IMR-90 (cell line): Measurements from ENCODE around the gene HSPB6. TPM values are rescaled to one million over a fixed set of nuclear protein-coding genes. Genes with fewer than 3 reads are reported as not detected.

Experiments
- ATAC-seq: fragments of 200-7000 bp; cut with Tn5 transposase; 2 replicates; pipeline ENCODE4 v1.9.1; 2020; ENCODE audit warnings: low read depth, mild to moderate bottlenecking, moderate library complexity
- BruUV-seq: library from RNA; stranded (reverse); fragments of 400-500 nt; replicated peaks from 2 replicates; lab custom pipeline; 2021; lab: Mats Ljungman, UMichigan
- CTCF ChIA-PET: fragments of 300-600 bp; formaldehyde crosslinking; extraction: SDS; loops from one replicate; lab custom pipeline; 2021; ENCODE audit warnings: antibody characterized with exemption; lab: Yijun Ruan, JAX
- POLR2A ChIA-PET: fragments of 300-600 bp; sonication (Branson Sonifier 250); formaldehyde crosslinking; loops from one replicate; lab custom pipeline; 2022; ENCODE audit warnings: antibody characterized with exemption; ENCODE audit not compliant: unreplicated experiment; lab: Charles Lee
- DNase-seq: peaks from one replicate; pipeline ENCODE4 v3.0.0; 2013
- H2AFZ ChIP-seq: replicated peaks from 2 replicates; pipeline ENCODE3; 2013; ENCODE audit warnings: low read length, mild to moderate bottlenecking; ENCODE audit not compliant: poor library complexity
- H2AK5ac ChIP-seq: 2 replicates; pipeline ENCODE4 v1.6.1; 2013; ENCODE audit warnings: low read depth, low read length, inconsistent platforms
- H2AK9ac ChIP-seq: replicated peaks from 2 replicates; pipeline ENCODE3; 2013; ENCODE audit warnings: mild to moderate bottlenecking, low read depth, low read length, moderate library complexity; ENCODE audit not compliant: poor library complexity
- H2BK120ac ChIP-seq: 2 replicates; pipeline ENCODE4 v1.6.1; 2013; ENCODE audit warnings: low read depth, low read length, inconsistent platforms
- H2BK15ac ChIP-seq: 3 replicates; pipeline ENCODE4 v1.6.1; 2013; ENCODE audit warnings: low read depth, low read length, inconsistent platforms
- H2BK20ac ChIP-seq: 2 replicates; pipeline ENCODE4 v1.6.1; 2013; ENCODE audit warnings: low read depth, mild to moderate bottlenecking, inconsistent platforms, low read length, moderate library complexity
- H2BK5ac ChIP-seq: 2 replicates; pipeline ENCODE4 v1.6.1; 2013; ENCODE audit warnings: mild to moderate bottlenecking, low read depth, low read length, inconsistent platforms; ENCODE audit not compliant: poor library complexity, severe bottlenecking
- H3K14ac ChIP-seq: replicated peaks from 2 replicates; pipeline ENCODE4 v1.6.1; 2013; ENCODE audit warnings: low read depth, low read length, inconsistent platforms
- H3K18ac ChIP-seq: 2 replicates; pipeline ENCODE4 v1.6.1; 2013; ENCODE audit warnings: low read depth, low read length, control low read depth
- H3K23ac ChIP-seq: 2 replicates; pipeline ENCODE4 v1.6.1; 2013; ENCODE audit warnings: low read depth, low read length, inconsistent platforms
- H3K27ac ChIP-seq: 2 replicates; pipeline ENCODE4 v1.5.1; 2013; ENCODE audit warnings: mild to moderate bottlenecking, control low read depth, low read length; ENCODE audit not compliant: insufficient read depth
- H3K27me3 ChIP-seq: 2 replicates; pipeline ENCODE4 v1.6.1; 2013; ENCODE audit warnings: low read length; ENCODE audit not compliant: control insufficient read depth, insufficient read depth
- H3K36me3 ChIP-seq: 2 replicates; pipeline ENCODE4 v1.6.1; 2013; ENCODE audit warnings: low read length, mixed read lengths; ENCODE audit not compliant: control insufficient read depth, insufficient read depth
- H3K4ac ChIP-seq: 2 replicates; pipeline ENCODE4 v1.6.1; 2013; ENCODE audit warnings: low read depth, low read length, inconsistent platforms
- H3K4me1 ChIP-seq: 2 replicates; pipeline ENCODE4 v1.6.1; 2013; ENCODE audit warnings: low read length, mixed read lengths; ENCODE audit not compliant: control insufficient read depth, insufficient read depth
- H3K4me2 ChIP-seq: 2 replicates; pipeline ENCODE4 v1.6.1; 2013; ENCODE audit warnings: low read depth, mild to moderate bottlenecking, control low read depth, low read length, moderate library complexity
- H3K4me3 ChIP-seq: 2 replicates; pipeline ENCODE4 v1.5.1; 2013; ENCODE audit warnings: low read depth, mild to moderate bottlenecking, control low read depth, low read length, moderate library complexity; ENCODE audit not compliant: insufficient read depth
- H3K56ac ChIP-seq: 2 replicates; pipeline ENCODE4 v1.6.1; 2013; ENCODE audit warnings: low read length, inconsistent platforms; ENCODE audit not compliant: insufficient read depth; ENCODE audit errors: extremely low read depth
- H3K79me1 ChIP-seq, 2 experiments: 2 replicates each; pipeline ENCODE4 v1.6.1; 2013; ENCODE audit warnings: low read length in 2 of 2, inconsistent platforms in 1 of 2, low read depth in 1 of 2
- H3K9ac ChIP-seq: 2 replicates; pipeline ENCODE4 v1.6.1; 2013; ENCODE audit warnings: low read depth, low read length, control low read depth
- H3K9me1 ChIP-seq: 2 replicates; pipeline ENCODE4 v1.6.1; 2013; ENCODE audit warnings: low read length, inconsistent platforms; ENCODE audit not compliant: insufficient read depth
- H3K9me3 ChIP-seq: 2 replicates; pipeline ENCODE4 v1.6.1; 2013; ENCODE audit warnings: low read length; ENCODE audit not compliant: control insufficient read depth, insufficient read depth
- H4K20me1 ChIP-seq: 2 replicates; pipeline ENCODE4 v1.6.1; 2013; ENCODE audit warnings: low read length, inconsistent platforms; ENCODE audit not compliant: insufficient read depth
- H4K5ac ChIP-seq: 2 replicates; pipeline ENCODE4 v1.6.1; 2013; ENCODE audit warnings: mild to moderate bottlenecking, low read depth, low read length, control low read depth
- H4K8ac ChIP-seq, 2 experiments: 2 replicates each; pipeline ENCODE4 v1.6.1; 2013; ENCODE audit warnings: low read depth in 2 of 2, low read length in 2 of 2, control low read depth in 1 of 2, inconsistent platforms in 1 of 2
- H4K91ac ChIP-seq: 2 replicates; pipeline ENCODE4 v1.6.1; 2013; ENCODE audit warnings: low read depth, low read length, inconsistent platforms; ENCODE audit not compliant: insufficient read depth
- BHLHE40 ChIP-seq: fragments of 150-350 bp; IDR thresholded peaks from 2 replicates; pipeline ENCODE4 v1.6.1; 2016; ENCODE audit warnings: mild to moderate bottlenecking, low read depth, low read length
- CEBPB ChIP-seq: IDR thresholded peaks from 2 replicates; pipeline ENCODE4 v1.6.1; 2012; ENCODE audit warnings: low read depth, low read length, improper control_type of control experiment
- CTCF ChIP-seq: conservative IDR thresholded peaks from 2 replicates; pipeline ENCODE4 v1.5.1; 2012; ENCODE audit warnings: mild to moderate bottlenecking, low read depth, low read length, improper control_type of control experiment
- ELK1 ChIP-seq: fragments of 150-350 bp; IDR thresholded peaks from 2 replicates; pipeline ENCODE4 v1.6.1; 2016; ENCODE audit warnings: low read depth, mild to moderate bottlenecking, low read length, moderate library complexity, borderline replicate concordance
- FOS ChIP-seq: fragments of 150-350 bp; IDR thresholded peaks from 2 replicates; pipeline ENCODE4 v1.6.1; 2016; ENCODE audit warnings: low read depth, low read length
- MAFK ChIP-seq: IDR thresholded peaks from 2 replicates; pipeline ENCODE4 v1.6.1; 2012; ENCODE audit warnings: low read depth, low read length, improper control_type of control experiment
- MAZ ChIP-seq: IDR thresholded peaks from 2 replicates; pipeline ENCODE4 v1.6.1; 2012; ENCODE audit warnings: low read depth, mild to moderate bottlenecking, low read length, improper control_type of control experiment, moderate library complexity, borderline replicate concordance
- MXI1 ChIP-seq: IDR thresholded peaks from 2 replicates; pipeline ENCODE4 v1.6.1; 2012; ENCODE audit warnings: low read depth, mild to moderate bottlenecking, low read length, moderate library complexity, borderline replicate concordance
- NFE2L2 ChIP-seq: fragments of 150-350 bp; IDR thresholded peaks from 2 replicates; pipeline ENCODE4 v1.6.1; 2016; ENCODE audit warnings: low read depth, mild to moderate bottlenecking, low read length
- POLR2A ChIP-seq: IDR thresholded peaks from 2 replicates; pipeline ENCODE4 v1.6.1; 2012; ENCODE audit warnings: mild to moderate bottlenecking, low read depth, low read length
- RAD21 ChIP-seq: IDR thresholded peaks from 2 replicates; pipeline ENCODE4 v1.6.1; 2012; ENCODE audit warnings: low read length, improper control_type of control experiment
- RCOR1 ChIP-seq: IDR thresholded peaks from 2 replicates; pipeline ENCODE4 v1.6.1; 2012; ENCODE audit warnings: mild to moderate bottlenecking, low read length, improper control_type of control experiment; ENCODE audit not compliant: insufficient replicate concordance
- SMC3 ChIP-seq: fragments of 150-350 bp; IDR thresholded peaks from 2 replicates; pipeline ENCODE4 v1.6.1; 2016; ENCODE audit warnings: low read depth, mild to moderate bottlenecking, antibody characterized with exemption, low read length, moderate library complexity
- USF2 ChIP-seq: fragments of 150-350 bp; IDR thresholded peaks from 2 replicates; pipeline ENCODE4 v1.6.1; 2017; ENCODE audit warnings: mild to moderate bottlenecking, antibody characterized with exemption, low read length, low read depth
- WGBS, 2 experiments: methylation state at CpG; one replicate each; pipeline versions ENCODE4 v1.1.5 to v1.1.7; 2013; ENCODE audit warnings: missing lambda C conversion rate in 2 of 2; ENCODE audit not compliant: insufficient read length in 1 of 2; ENCODE audit errors: extremely low coverage in 2 of 2; 5-methylcytosine and 5-hydroxymethylcytosine counted together
- dilution Hi-C: fragments of 300-500 bp; cut with HindIII; formaldehyde crosslinking; loops from one replicate; pipeline ENCODE4 v1.14.3; 2018; ENCODE audit warnings: low sequenced_read_pairs; ENCODE audit not compliant: unreplicated experiment
- in situ Hi-C: fragments of 300-500 bp; cut with MboI; formaldehyde crosslinking; loops from 3 replicates; pipeline ENCODE4 v1.14.3; 2019; ENCODE audit warnings: low sequenced_read_pairs, inconsistent platforms, mixed read lengths
- intact Hi-C: fragments of 100-400 bp; cut with micrococcal nuclease; formaldehyde crosslinking; loops from 2 replicates; pipeline ENCODE4 v1.10.0; 2022
- polyA plus RNA-seq, 3 experiments: library from polyadenylated mRNA; depleted of rRNA; stranded (reverse); fragments of >200 nt; gene quantifications; 2 replicates each; pipeline ENCODE4 v1.2.3, GENCODE V29; 2012; ENCODE audit warnings: low replicate concordance in 1 of 3
- total RNA-seq: library from RNA; depleted of rRNA; stranded (reverse); fragments of >200 nt; gene quantifications from 2 replicates; pipeline ENCODE4 v1.2.3, GENCODE V29; 2012

Gene HSPB6
- total and polyA plus RNA-seq, 2 of the 4 experiments (the other 2 are of a cell fraction), result 5.7 to 206 TPM

- Histone ChIP-seq H3K79me1 (peaks cover 13 to 63% of the 10 kb centered on the region in 2 experiments; a peak in 3 of 4 replicates), H3K14ac (no peak overlapping the region), H2AK5ac (no peak overlapping the region), H2AFZ (no peak overlapping the region), H3K9me1 (0 out of 2 replicates have a peak, but pooled peaks cover 8% of the 10 kb centered on the region), H3K4me3 (no peak overlapping the region), H3K9me3 (no peaks in the 10 kb centered on the region), H3K4ac (no peak overlapping the region), H2BK120ac (no peak overlapping the region), H3K9ac (no peak overlapping the region), H2BK5ac (no peak overlapping the region), H3K56ac (no peak overlapping the region), H3K27me3 (no peaks in the 10 kb centered on the region), H3K4me2 (no peak overlapping the region), H4K5ac (no peak overlapping the region), H4K8ac (no peak overlapping the region), H3K18ac (no peak overlapping the region), H3K23ac (no peak overlapping the region), H4K20me1 (peaks cover 6% of the 10 kb centered on the region; the same call in 1 of the 2 replicates), H4K91ac (no peak overlapping the region), H2BK20ac (no peak overlapping the region), H3K27ac (no peak overlapping the region), H3K4me1 (peaks cover 16% of the 10 kb centered on the region), H2BK15ac (no peak overlapping the region), H2AK9ac (no peak overlapping the region), H3K36me3 (peaks cover 29% of the 10 kb centered on the region; the same call in 1 of the 2 replicates)
- in situ Hi-C loops (no loop called here), intact Hi-C loops (no loop called here), dilution Hi-C loops (no loop called here)
- BruUV-seq, result no TSS peak
- ChIA-PET POLR2A (no interaction called here), CTCF (no interaction called here)
- 95% methylated on average over 4 of the region's 20 CpGs; no CpG with 5 or more reads in 1 of the 2 experiments for WGBS, 2 experiments
- no peak for ATAC-seq
- no peak for DNase-seq
- TF ChIP-seq ELK1 (no peak), MAZ (no peak), CEBPB (no peak), MXI1 (no peak), USF2 (no peak), SMC3 (no peak), NFE2L2 (no peak), MAFK (no peak), RCOR1 (no peak), CTCF (no peak), RAD21 (no peak), BHLHE40 (no peak), POLR2A (no peak), FOS (no peak)
Observed at GRCh38 chr19:35752746-35753350, 4.0 kb downstream of the HSPB6 start.
